ENCODE results near the gene DPP10. TPM values are rescaled to one million over a fixed set of nuclear protein-coding genes. Genes with fewer than 3 reads are reported as not detected.

The DPP10 gene
- total RNA-seq, 1 experiment from 2014 or later: not detected

DNA sequence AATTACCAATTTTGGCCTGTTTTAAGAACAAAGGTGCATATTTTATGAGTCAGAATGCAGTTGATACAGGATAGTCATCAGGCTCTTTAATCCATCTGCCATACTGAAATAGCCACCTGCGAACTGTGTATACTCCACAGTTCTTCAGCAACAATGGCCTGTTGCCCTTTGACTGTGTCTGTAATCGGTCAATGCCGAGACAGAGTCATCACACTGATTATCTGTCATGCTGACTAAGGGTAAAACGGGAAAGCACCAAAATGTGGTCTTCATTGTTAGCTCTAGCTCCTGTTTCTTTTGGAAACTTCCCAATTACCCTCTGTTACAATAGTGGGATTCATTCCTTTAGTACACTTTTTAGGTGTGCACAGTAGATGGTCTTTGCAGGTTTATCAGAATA lies 871.7 kb downstream of the DPP10 start:
- no peak for ATAC-seq
- BruUV-seq (replicated peaks): no TSS peak
- intact Hi-C loops (cut with micrococcal nuclease): no loop called here

DNA sequence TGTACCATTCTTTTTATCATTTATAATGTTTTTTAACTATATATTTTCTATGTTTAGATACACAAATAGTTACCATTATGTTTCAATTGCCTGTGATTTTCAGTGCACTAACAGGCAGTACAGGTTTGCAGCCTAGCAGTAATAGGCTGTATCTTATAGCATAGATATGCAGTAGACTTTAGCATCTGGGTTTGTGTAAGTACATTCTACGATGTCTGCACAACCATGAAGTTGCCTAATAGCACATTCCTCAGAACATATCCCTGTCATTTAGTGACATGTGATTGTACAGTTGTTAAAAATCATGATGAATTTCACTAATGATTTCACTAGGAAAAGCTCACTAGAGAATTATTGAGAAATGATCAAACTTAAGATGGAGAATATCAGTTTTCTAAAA lies 884.6 kb downstream of the DPP10 start:
- DNase-seq: no peak
- intact Hi-C loops (cut with micrococcal nuclease): no loop called here

More for the DNA sequence above, 871.7 kb downstream of the DPP10 start:
- ChIA-PET POLR2A (ENCODE audit: unreplicated experiment) (no interaction called here), CTCF (no interaction called here)
- Histone ChIP-seq H4K20me1 (ENCODE audit: low read length) (no peaks in the 10 kb centered on the region), H3K36me3 (ENCODE audit: low read depth, low read length) (no peaks in the 10 kb centered on the region), H3K9me3 (ENCODE audit: low read length) (no peaks in the 10 kb centered on the region), H3K4me2 (ENCODE audit: low read length) (no peak overlapping the region), H3K4me3 (ENCODE audit: low read length) (no peak overlapping the region), H3K9ac (ENCODE audit: low read length) (no peak overlapping the region), H3K4me1 (ENCODE audit: insufficient read depth, low read length) (no peaks in the 10 kb centered on the region), H3K9me2 (replicated peaks; ENCODE audit: low read length) (no peaks in the 10 kb centered on the region), H3K27me3 (ENCODE audit: low read length) (no peaks in the 10 kb centered on the region), H3K79me2 (ENCODE audit: low read length) (no peaks in the 10 kb centered on the region), H2AFZ (ENCODE audit: low read length) (no peak overlapping the region), H3F3A (ENCODE audit: low read length, unreplicated experiment) (no peaks in the 10 kb centered on the region), H3K27ac (ENCODE audit: low read length) (no peak overlapping the region)
- no peak for DNase-seq
- TF ChIP-seq EZH2phosphoT487 (IDR thresholded peaks at IDR 0.05; ENCODE audit: borderline replicate concordance, low read length) (no peak), CTCF (conservative IDR thresholded peaks at IDR 0.05; ENCODE audit: low read depth, low read length) (no peak), EZH2 (IDR thresholded peaks at IDR 0.05; ENCODE audit: low read length, unreplicated experiment) (no peak)

More for the DNA sequence above, 884.6 kb downstream of the DPP10 start:
- TF ChIP-seq CTCF (conservative IDR thresholded peaks at IDR 0.05; ENCODE audit: low read depth, low read length) (no peak), EZH2 (IDR thresholded peaks at IDR 0.05; ENCODE audit: low read length, unreplicated experiment) (no peak), EZH2phosphoT487 (IDR thresholded peaks at IDR 0.05; ENCODE audit: borderline replicate concordance, low read length) (no peak)
- no peak overlapping the region for H3K4me2 ChIP-seq (ENCODE audit: low read length)
- H3K27me3 ChIP-seq (ENCODE audit: low read length): no peaks in the 10 kb centered on the region
- no peaks in the 10 kb centered on the region for H3K4me1 ChIP-seq (ENCODE audit: insufficient read depth, low read length)
- no peak overlapping the region for H3K27ac ChIP-seq (ENCODE audit: low read length)
- no peaks in the 10 kb centered on the region for H3K79me2 ChIP-seq (ENCODE audit: low read length)
- ATAC-seq: no peak
- H3K4me3 ChIP-seq (ENCODE audit: low read length): no peak overlapping the region
- H3F3A ChIP-seq (ENCODE audit: low read length, unreplicated experiment): no peaks in the 10 kb centered on the region
- no peaks in the 10 kb centered on the region for H3K36me3 ChIP-seq (ENCODE audit: low read depth, low read length)
- H4K20me1 ChIP-seq (ENCODE audit: low read length): no peaks in the 10 kb centered on the region
- no peak overlapping the region for H3K9ac ChIP-seq (ENCODE audit: low read length)
- ChIA-PET CTCF (no interaction called here), POLR2A (ENCODE audit: unreplicated experiment) (no interaction called here)
- no peaks in the 10 kb centered on the region for H3K9me2 ChIP-seq (replicated peaks; ENCODE audit: low read length)
- no peak overlapping the region for H2AFZ ChIP-seq (ENCODE audit: low read length)
- no TSS peak for BruUV-seq (replicated peaks)
- H3K9me3 ChIP-seq (ENCODE audit: low read length): 0 out of 2 replicates have a peak, but pooled peaks cover 6% of the 10 kb centered on the region

All from PC-3 (cell line).